SIG-M5 treated with dmso at 0.1 percent for 504 hours (cell line): ENCODE measurements around the gene GUCA1A.
"Not testable (repeated sequence)": the region's sequence is repeated elsewhere in the genome, so short reads cannot be mapped to it uniquely, and the experiment has no call there.

Experiments used
- DNase-seq: peaks from one replicate; lab custom pipeline; 2025; ENCODE audit not compliant: unreplicated experiment; lab: John Stamatoyannopoulos, UW

Gene GUCA1A

GRCh38 chr6:42202131-42202915, 29.2 kb downstream of the GUCA1A start:
- not testable (repeated sequence) for DNase-seq

GRCh38 chr6:42203183-42203582, 30.0 kb downstream of the GUCA1A start:
- no peak for DNase-seq

- no peak for DNase-seq
These were observed 31.7 kb downstream of the GUCA1A start for GRCh38 chr6:42204768-42205282.

- DNase-seq: not testable (repeated sequence)
These were observed 34.4 kb downstream of the GUCA1A start for GRCh38 chr6:42207559-42207958.

- DNase-seq: no peak
These were observed 37.4 kb downstream of the GUCA1A start for GRCh38 chr6:42210551-42210950.

- no peak for DNase-seq
These were observed 38.6 kb downstream of the GUCA1A start for GRCh38 chr6:42211726-42212125.

GRCh38 chr6:42212442-42212841, 39.3 kb downstream of the GUCA1A start:
- no peak for DNase-seq

- DNase-seq: not testable (repeated sequence)
These were observed 43.3 kb downstream of the GUCA1A start for GRCh38 chr6:42216495-42216894.

- no peak for DNase-seq
These were observed 44.0 kb downstream of the GUCA1A start for GRCh38 chr6:42217157-42217518.

- DNase-seq: peak; percentile 96
These were observed 44.6 kb downstream of the GUCA1A start, which contains the start of gene MRPS10 for GRCh38 chr6:42217519-42218367. Gene MRPS10 (minus strand): TSS chr6:42217861. CDS start chr6:42217849, 12 bp downstream.

GRCh38 chr6:42220807-42221206, 47.6 kb downstream of the GUCA1A start:
- no peak for DNase-seq

GRCh38 chr6:42221546-42221945, 48.4 kb downstream of the GUCA1A start:
- DNase-seq: no peak

- no peak for DNase-seq
These were observed 49.3 kb downstream of the GUCA1A start for GRCh38 chr6:42222448-42222847.

GRCh38 chr6:42224222-42225028, 51.3 kb downstream of the GUCA1A start:
- peak; percentile 11 for DNase-seq

GRCh38 chr6:42225029-42225339, 51.8 kb downstream of the GUCA1A start:
- no peak for DNase-seq

GRCh38 chr6:42225419-42225818, 52.3 kb downstream of the GUCA1A start:
- DNase-seq: no peak

GRCh38 chr6:42226161-42226611, 53.0 kb downstream of the GUCA1A start:
- DNase-seq: no peak

- peak; percentile 25 for DNase-seq
These were observed 53.5 kb downstream of the GUCA1A start for GRCh38 chr6:42226645-42227143.

GRCh38 chr6:42227173-42227850, 54.1 kb downstream of the GUCA1A start:
- DNase-seq: no peak

- no peak for DNase-seq
These were observed 55.1 kb downstream of the GUCA1A start for GRCh38 chr6:42228305-42228704.
